ENCODE data around the gene ATAD3B.

The ATAD3B gene

GRCh38 chr1:1539310-1540089 is 67.9 kb downstream of the ATAD3B start:
- peak overlapping the region; percentile 29 to 52 (median 40) for H3K4me3 ChIP-seq

GRCh38 chr1:1540090-1540817 is 68.7 kb downstream of the ATAD3B start, which contains the start of gene TMEM240:
Gene TMEM240 (minus strand): TSS chr1:1540624. CDS start chr1:1540346, 278 bp downstream.
- Histone ChIP-seq H3K27ac (peak within 1 kb of the TSS in 16 of 21 experiments; percentile 29 to 80 (median 68)), H3K4me3 (peak within 1 kb of the TSS; percentile 29 to 52 (median 40))

More at GRCh38 chr1:1539310-1540089, 67.9 kb downstream of the ATAD3B start:
- peak overlapping the region in 11 of 21 experiments; percentile 10 to 80 (median 71) for H3K27ac ChIP-seq

GRCh38 chr1:1540818-1541628 is 69.5 kb downstream of the ATAD3B start:
- peak overlapping the region; percentile 29 to 52 (median 40) for H3K4me3 ChIP-seq
- H3K27ac ChIP-seq = peak overlapping the region in 16 of 21 experiments; percentile 29 to 80 (median 68)

- Histone ChIP-seq H3K27ac (no peak overlapping the region), H3K4me3 (no peak overlapping the region)
Measured at GRCh38 chr1:1541956-1542765, 70.6 kb downstream of the ATAD3B start.

GRCh38 chr1:1542766-1543705 is 71.5 kb downstream of the ATAD3B start:
- no peak overlapping the region for H3K4me3 ChIP-seq
- peak overlapping the region in 1 of 21 experiments; percentile 36 for H3K27ac ChIP-seq

GRCh38 chr1:1543706-1544099 is 72.1 kb downstream of the ATAD3B start:
- H3K27ac ChIP-seq = peak overlapping the region in 1 of 21 experiments; percentile 36
- H3K4me3 ChIP-seq = no peak overlapping the region

- Histone ChIP-seq H3K4me3 (no peak overlapping the region), H3K27ac (no peak overlapping the region)
Measured at GRCh38 chr1:1544544-1544943, 73.0 kb downstream of the ATAD3B start.

Data from skin epidermis (tissue), 12 donors.